ENCODE measurements around the gene CYTH4. TPM values are rescaled to one million over a fixed set of nuclear protein-coding genes. Genes with fewer than 3 reads are reported as not detected.

CYTH4 gene
- 0.49 to 0.79 TPM (median 0.59 TPM) in 5 replicates for total RNA-seq (2022; extraction: Qiagen RNA extraction)

GRCh38 chr22:37282385-37282677 lies at the start of gene CYTH4:
CYTH4 (plus strand) TSS chr22:37282508; CDS start chr22:37282570, 62 bp downstream.

GRCh38 chr22:37244114-37244921 lies 38.0 kb upstream of the CYTH4 start, which contains the start of gene RAC2:
RAC2 (minus strand) TSS chr22:37244269; CDS start chr22:37244148, 121 bp downstream.

Other genes starting within 250 kb of the CYTH4 start
- gene KCTD17, start 230.8 kb upstream of the CYTH4 start, total RNA-seq (2022; extraction: Qiagen RNA extraction), result 22.3 to 27.5 TPM (median 25.9 TPM) in 5 replicates
- 0.06 TPM in 1 of 5 replicates, not detected in the others for gene TMPRSS6, start 172.8 kb upstream of the CYTH4 start, total RNA-seq (2022; extraction: Qiagen RNA extraction)
- 0.06 to 0.17 TPM (median 0.09 TPM) in 4 of 5 replicates, not detected in the other for gene IL2RB, start 132.6 kb upstream of the CYTH4 start, total RNA-seq (2022; extraction: Qiagen RNA extraction)
- 8.3 to 10.9 TPM (median 10.3 TPM) in 5 replicates for gene C1QTNF6, start 94.3 kb upstream of the CYTH4 start, total RNA-seq (2022; extraction: Qiagen RNA extraction)
- gene SSTR3, start 70.0 kb upstream of the CYTH4 start, total RNA-seq (2022; extraction: Qiagen RNA extraction), result not detected in 5 replicates
- 0.09 to 0.14 TPM (median 0.11 TPM) in 4 of 5 replicates, not detected in the other for gene RAC2, start 38.2 kb upstream of the CYTH4 start, total RNA-seq (2022; extraction: Qiagen RNA extraction)
- gene ELFN2, start 145.0 kb downstream of the CYTH4 start, total RNA-seq (2022; extraction: Qiagen RNA extraction), result 5.0 to 6.7 TPM (median 5.6 TPM) in 5 replicates
- gene MFNG, start 203.9 kb downstream of the CYTH4 start, total RNA-seq (2022; extraction: Qiagen RNA extraction), result 0.70 to 1.7 TPM (median 1.4 TPM) in 5 replicates
- 23.3 to 32.2 TPM (median 31.4 TPM) in 5 replicates for gene CARD10, start 236.9 kb downstream of the CYTH4 start, total RNA-seq (2022; extraction: Qiagen RNA extraction)

All from A549 treated with AZD2906 at 1 μM for 4 hours (cell line).